ENCODE data around the gene GHR. TPM values are rescaled to one million over a fixed set of nuclear protein-coding genes. Genes with fewer than 3 reads are reported as not detected.

Gene GHR
- 0.02 to 0.05 TPM (median 0.05 TPM) in 3 of 5 replicates, not detected in the others for total RNA-seq (2022; extraction: Qiagen RNA extraction)

DNA sequence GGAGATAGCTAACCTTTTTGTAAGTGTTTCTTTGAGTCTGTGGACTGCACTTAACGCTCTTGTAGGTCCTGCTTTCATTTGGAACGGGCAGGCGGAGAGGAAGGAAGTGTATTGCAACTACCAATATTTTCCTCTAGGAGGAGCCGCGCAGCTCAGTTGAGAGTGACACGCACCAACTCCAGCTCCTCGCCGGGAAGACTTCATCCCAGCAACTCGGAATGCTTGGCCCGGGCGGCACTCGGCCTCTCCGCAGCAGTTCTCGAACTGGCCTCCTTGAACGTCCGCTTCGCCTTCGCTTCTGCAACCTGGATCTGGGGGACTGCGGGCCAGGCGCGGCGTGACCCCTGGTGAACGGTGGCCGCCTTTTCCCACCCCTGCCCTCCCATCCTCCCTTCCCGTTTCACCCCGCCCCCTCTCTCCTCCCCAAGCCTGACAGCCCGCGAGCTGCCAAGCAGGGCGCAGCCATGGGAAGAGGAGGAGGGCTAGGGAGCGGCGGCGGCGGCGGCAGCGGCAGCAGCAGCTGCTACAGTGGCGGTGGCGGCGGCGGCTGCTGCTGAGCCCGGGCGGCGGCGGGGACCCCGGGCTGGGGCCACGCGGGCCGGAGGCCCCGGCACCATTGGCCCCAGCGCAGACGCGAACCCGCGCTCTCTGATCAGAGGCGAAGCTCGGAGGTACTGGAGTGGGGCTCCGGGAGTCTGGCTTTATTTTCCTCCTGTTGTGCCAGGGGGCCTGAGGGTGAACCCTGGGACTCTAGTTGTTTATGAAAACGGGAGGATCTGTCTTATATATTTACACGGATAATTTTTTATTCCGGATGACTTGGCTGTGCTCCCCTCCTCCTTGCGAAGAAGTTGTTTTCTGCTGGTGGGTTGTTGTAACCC, at the start of gene GHR:
GHR (plus strand) TSS at position 155 of the 881 bp plus-strand sequence. CDS start 142,436 bp downstream, outside the sequence.

GRCh38 chr5:42756606-42757601, 333.7 kb downstream of the GHR start, which contains the start of gene CCDC152:
CCDC152 (plus strand) TSS chr5:42756818; CDS start chr5:42759122, 2,304 bp downstream.

Data from A549 treated with CORT108297 at 1 μM for 4 hours (cell line).